NB4 (cell line): ENCODE data around the gene ASCC3.

Experiments
- MAX ChIP-seq: IDR thresholded peaks from 2 replicates; pipeline ENCODE4 v1.6.1; 2011; ENCODE audit warnings: low read depth, low read length
- MYC ChIP-seq: IDR thresholded peaks from 2 replicates; pipeline ENCODE4 v1.6.1; 2011; ENCODE audit warnings: low read depth, low read length
- POLR2A ChIP-seq: IDR thresholded peaks from 2 replicates; pipeline ENCODE4 v1.6.1; 2011; ENCODE audit warnings: mild to moderate bottlenecking; ENCODE audit not compliant: insufficient read length; ENCODE audit errors: extremely low read depth
- TF ChIP-seq, protein P1 (sequence below): IDR thresholded peaks from one replicate; pipeline ENCODE4 v1.5.1; 2012; ENCODE audit warnings: low read depth, low read length

DNA sequence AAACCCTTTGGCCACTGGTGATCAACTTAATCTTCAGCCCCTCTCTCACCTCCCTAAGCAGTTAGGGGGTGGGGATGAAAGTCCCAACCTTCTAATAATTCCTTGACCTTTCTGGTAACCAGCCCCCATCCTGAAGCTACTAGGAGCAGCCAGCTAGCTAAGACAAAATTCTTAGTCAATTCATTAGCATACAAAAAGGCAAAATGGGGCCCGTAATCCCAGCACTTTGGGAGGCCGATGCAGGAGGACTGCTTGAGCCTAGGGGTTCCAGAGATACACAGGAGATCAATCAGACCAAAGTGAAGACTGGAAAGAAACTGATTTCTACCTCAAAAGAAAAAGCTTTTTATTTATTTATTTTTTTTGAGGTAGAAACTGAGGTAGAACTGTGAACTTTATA, 1.8 kb downstream of the ASCC3 start:
- TF ChIP-seq, protein P1, sequence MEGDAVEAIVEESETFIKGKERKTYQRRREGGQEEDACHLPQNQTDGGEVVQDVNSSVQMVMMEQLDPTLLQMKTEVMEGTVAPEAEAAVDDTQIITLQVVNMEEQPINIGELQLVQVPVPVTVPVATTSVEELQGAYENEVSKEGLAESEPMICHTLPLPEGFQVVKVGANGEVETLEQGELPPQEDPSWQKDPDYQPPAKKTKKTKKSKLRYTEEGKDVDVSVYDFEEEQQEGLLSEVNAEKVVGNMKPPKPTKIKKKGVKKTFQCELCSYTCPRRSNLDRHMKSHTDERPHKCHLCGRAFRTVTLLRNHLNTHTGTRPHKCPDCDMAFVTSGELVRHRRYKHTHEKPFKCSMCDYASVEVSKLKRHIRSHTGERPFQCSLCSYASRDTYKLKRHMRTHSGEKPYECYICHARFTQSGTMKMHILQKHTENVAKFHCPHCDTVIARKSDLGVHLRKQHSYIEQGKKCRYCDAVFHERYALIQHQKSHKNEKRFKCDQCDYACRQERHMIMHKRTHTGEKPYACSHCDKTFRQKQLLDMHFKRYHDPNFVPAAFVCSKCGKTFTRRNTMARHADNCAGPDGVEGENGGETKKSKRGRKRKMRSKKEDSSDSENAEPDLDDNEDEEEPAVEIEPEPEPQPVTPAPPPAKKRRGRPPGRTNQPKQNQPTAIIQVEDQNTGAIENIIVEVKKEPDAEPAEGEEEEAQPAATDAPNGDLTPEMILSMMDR, result no peak
- TF ChIP-seq MAX (no peak), MYC (no peak), POLR2A (no peak)
